ENCODE data around the gene LATS2. TPM values are rescaled to one million over a fixed set of nuclear protein-coding genes. Genes with fewer than 3 reads are reported as not detected.
A peak's percentile ranks its signal among the peaks of the same experiment; 100 is the strongest.
"Not testable (repeated sequence)": the region's sequence is repeated elsewhere in the genome, so short reads cannot be mapped to it uniquely, and the experiment has no call there.

LATS2 gene
- total RNA-seq, 2 donors from 2014 or later: 40.1 to 59.2 TPM

DNA sequence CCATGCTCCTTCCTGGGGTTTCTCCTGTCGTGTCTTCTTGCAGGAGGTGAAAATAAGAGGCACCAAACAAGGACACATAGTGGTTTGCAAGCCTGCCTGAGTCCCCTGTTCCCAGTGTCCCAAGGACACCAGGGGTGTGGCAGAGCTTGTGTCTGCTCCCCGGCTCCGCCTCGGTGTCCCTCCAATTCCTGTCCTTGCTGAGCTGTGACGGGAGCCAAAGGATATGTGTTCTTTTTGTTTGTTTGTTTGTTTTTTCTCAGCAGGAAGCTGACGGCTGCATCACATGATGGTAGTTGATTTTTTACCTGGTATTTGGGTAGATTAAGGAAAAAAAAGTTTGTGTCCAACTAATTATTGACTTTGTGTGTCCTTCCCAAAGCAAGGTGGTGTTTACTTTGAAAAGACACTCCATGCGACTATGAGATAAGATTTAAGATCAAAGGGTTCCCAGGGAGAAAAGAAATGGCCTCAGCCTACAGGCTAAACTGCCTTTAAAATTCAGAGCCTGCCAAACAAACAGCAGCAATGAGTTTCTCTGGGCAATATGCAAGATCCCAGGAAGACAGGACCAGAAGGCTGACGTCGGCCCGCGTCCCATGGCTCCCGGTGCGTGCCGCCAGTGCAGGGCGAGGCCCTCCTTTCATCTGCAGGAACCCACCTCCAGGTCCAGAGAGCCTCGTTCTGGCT is 108.0 kb downstream of the LATS2 start:
- TF ChIP-seq, protein P1, sequence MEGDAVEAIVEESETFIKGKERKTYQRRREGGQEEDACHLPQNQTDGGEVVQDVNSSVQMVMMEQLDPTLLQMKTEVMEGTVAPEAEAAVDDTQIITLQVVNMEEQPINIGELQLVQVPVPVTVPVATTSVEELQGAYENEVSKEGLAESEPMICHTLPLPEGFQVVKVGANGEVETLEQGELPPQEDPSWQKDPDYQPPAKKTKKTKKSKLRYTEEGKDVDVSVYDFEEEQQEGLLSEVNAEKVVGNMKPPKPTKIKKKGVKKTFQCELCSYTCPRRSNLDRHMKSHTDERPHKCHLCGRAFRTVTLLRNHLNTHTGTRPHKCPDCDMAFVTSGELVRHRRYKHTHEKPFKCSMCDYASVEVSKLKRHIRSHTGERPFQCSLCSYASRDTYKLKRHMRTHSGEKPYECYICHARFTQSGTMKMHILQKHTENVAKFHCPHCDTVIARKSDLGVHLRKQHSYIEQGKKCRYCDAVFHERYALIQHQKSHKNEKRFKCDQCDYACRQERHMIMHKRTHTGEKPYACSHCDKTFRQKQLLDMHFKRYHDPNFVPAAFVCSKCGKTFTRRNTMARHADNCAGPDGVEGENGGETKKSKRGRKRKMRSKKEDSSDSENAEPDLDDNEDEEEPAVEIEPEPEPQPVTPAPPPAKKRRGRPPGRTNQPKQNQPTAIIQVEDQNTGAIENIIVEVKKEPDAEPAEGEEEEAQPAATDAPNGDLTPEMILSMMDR (IDR thresholded peaks at IDR 0.05): no peak
- Histone ChIP-seq H3K27me3 (replicated peaks; ENCODE audit: insufficient read depth) (no peaks in the 10 kb centered on the region), H3K4me1 (ENCODE audit: control insufficient read depth in 1 of 2, low read depth in 2 of 2) (no peaks in the 10 kb centered on the region), H3K27ac (no peak overlapping the region), H3K4me3 (no peak overlapping the region), H3K9me3 (no peaks in the 10 kb centered on the region), H3K36me3 (no peaks in the 10 kb centered on the region)
- ATAC-seq (ENCODE audit: insufficient number of reproducible peaks, low FRiP score, low read depth): no peak
- DNase-seq (ENCODE audit: low spot score): no peak

- H3K9me3 ChIP-seq: no peaks in the 10 kb centered on the region
- H3K27me3 ChIP-seq (replicated peaks; ENCODE audit: insufficient read depth): no peaks in the 10 kb centered on the region
- TF ChIP-seq, protein P1 (IDR thresholded peaks at IDR 0.05): no peak
- H3K36me3 ChIP-seq: no peaks in the 10 kb centered on the region
- DNase-seq (ENCODE audit: low spot score) (no peak), ATAC-seq (ENCODE audit: insufficient number of reproducible peaks, low FRiP score, low read depth) (no peak)
- H3K27ac ChIP-seq: no peak overlapping the region
- no peaks in the 10 kb centered on the region for H3K4me1 ChIP-seq (ENCODE audit: control insufficient read depth in 1 of 2, low read depth in 2 of 2)
- no peak overlapping the region for H3K4me3 ChIP-seq
Observed at GRCh38 chr13:20952838-20953237, 108.5 kb downstream of the LATS2 start.

- H3K4me1 ChIP-seq (ENCODE audit: control insufficient read depth in 1 of 2, low read depth in 2 of 2): peaks cover 0 to 11% of the 10 kb centered on the region in 2 donors
- DNase-seq (ENCODE audit: low spot score): not testable (repeated sequence)
Observed at GRCh38 chr13:20948001-20948400, 113.4 kb downstream of the LATS2 start.

GRCh38 chr13:20945952-20946383 is 115.4 kb downstream of the LATS2 start:
- no peaks in the 10 kb centered on the region for H3K36me3 ChIP-seq
- H3K27me3 ChIP-seq (replicated peaks; ENCODE audit: insufficient read depth): no peaks in the 10 kb centered on the region
- no peaks in the 10 kb centered on the region for H3K9me3 ChIP-seq
- H3K4me3 ChIP-seq: peak overlapping the region; percentile 39
- no peak for DNase-seq (ENCODE audit: low spot score)
- H3K4me1 ChIP-seq (ENCODE audit: control insufficient read depth in 1 of 2, low read depth in 2 of 2): peaks cover 0 to 13% of the 10 kb centered on the region in 2 donors
- H3K27ac ChIP-seq: no peak overlapping the region
- no peak for ATAC-seq (ENCODE audit: insufficient number of reproducible peaks, low FRiP score, low read depth)
- TF ChIP-seq, protein P1 (IDR thresholded peaks at IDR 0.05): no peak

More at GRCh38 chr13:20948001-20948400, 113.4 kb downstream of the LATS2 start:
- H3K9me3 ChIP-seq; H3K27ac ChIP-seq; ATAC-seq (ENCODE audit: insufficient number of reproducible peaks, low FRiP score, low read depth); H3K4me3 ChIP-seq; H3K27me3 ChIP-seq (replicated peaks; ENCODE audit: insufficient read depth); H3K36me3 ChIP-seq: not testable (repeated sequence)

DNA sequence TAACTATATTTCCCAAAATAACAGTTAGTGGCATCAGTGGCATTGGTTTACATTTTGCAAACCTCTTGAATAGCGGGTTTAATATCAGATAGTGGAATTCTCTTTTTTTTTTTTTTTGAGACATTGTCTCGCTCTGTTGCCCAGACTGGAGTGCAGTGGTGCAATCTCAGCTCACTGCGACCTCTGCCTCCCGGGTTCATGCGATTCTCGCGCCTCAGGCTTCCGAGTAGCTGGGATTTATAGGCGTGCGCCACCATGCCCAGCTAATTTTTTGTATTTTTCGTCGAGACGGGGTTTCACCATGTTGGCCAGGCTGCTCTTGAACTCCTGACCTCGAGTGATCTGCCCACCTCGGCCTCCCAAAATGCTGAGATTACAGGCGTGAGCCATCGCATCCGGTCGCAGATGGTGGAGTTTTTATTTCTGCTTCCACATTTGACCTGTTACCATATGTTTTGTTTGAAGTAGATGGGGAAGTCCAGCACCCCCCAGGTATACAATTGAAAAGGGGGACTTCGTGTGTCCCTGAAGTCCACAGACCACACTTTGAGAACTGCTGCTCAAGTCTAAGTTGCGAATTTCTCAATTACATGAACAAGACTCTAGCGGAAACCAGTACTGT is 118.3 kb downstream of the LATS2 start:
- TF ChIP-seq, protein P1 (IDR thresholded peaks at IDR 0.05): no peak
- ATAC-seq (ENCODE audit: insufficient number of reproducible peaks, low FRiP score, low read depth) (no peak), DNase-seq (ENCODE audit: low spot score) (no peak)
- no peaks in the 10 kb centered on the region for H3K36me3 ChIP-seq
- H3K27ac ChIP-seq: peak overlapping the region; percentile 19 to 64
- H3K4me1 ChIP-seq (ENCODE audit: control insufficient read depth in 1 of 2, low read depth in 2 of 2): peaks cover 0 to 13% of the 10 kb centered on the region in 2 donors
- no peaks in the 10 kb centered on the region for H3K27me3 ChIP-seq (replicated peaks; ENCODE audit: insufficient read depth)
- H3K4me3 ChIP-seq: peak overlapping the region; percentile 23
- H3K9me3 ChIP-seq: no peaks in the 10 kb centered on the region

DNA sequence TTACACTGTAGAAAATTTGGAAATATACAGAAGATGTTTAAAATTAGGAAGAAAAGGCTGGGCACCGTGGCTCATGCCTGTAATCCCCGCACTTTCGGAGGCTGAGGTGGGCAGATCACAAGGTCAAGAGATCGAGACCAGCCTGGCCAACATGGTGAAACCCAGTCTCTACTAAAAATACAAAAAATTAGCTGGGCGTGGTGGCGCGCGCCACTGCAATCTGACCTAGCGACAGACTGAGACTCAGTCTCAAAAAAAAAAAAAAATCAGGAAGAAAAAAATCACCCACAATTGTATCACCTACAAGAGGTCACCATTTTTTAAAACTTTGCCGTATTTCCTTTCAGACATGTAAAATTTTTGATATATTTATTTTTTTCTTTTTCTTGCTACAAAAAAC is 120.9 kb downstream of the LATS2 start:
- H3K27ac ChIP-seq; H3K4me1 ChIP-seq (ENCODE audit: control insufficient read depth in 1 of 2, low read depth in 2 of 2); DNase-seq (ENCODE audit: low spot score); H3K9me3 ChIP-seq; H3K4me3 ChIP-seq; ATAC-seq (ENCODE audit: insufficient number of reproducible peaks, low FRiP score, low read depth); H3K36me3 ChIP-seq; H3K27me3 ChIP-seq (replicated peaks; ENCODE audit: insufficient read depth): not testable (repeated sequence)
